Fibroblast of lung (primary cell): ENCODE measurements around the gene DESI1.

Source experiments
- EZH2 ChIP-seq: IDR thresholded peaks from 2 replicates; pipeline ENCODE4 v1.5.1; 2012; ENCODE audit warnings: low read length, control low read depth, mild to moderate bottlenecking; ENCODE audit errors: missing control alignments
- TF ChIP-seq, protein P1 (sequence below), 2 donors: IDR thresholded peaks in 1 of 2; conservative IDR thresholded peaks in 1 of 2; 1 replicate in 1 of 2; 2 replicates in 1 of 2; pipeline ENCODE4 v1.5.1; 2011 to 2012; ENCODE audit warnings: low read length in 2 of 2, control low read depth in 1 of 2, inconsistent platforms in 1 of 2, low read depth in 1 of 2, mild to moderate bottlenecking in 1 of 2

DNA sequence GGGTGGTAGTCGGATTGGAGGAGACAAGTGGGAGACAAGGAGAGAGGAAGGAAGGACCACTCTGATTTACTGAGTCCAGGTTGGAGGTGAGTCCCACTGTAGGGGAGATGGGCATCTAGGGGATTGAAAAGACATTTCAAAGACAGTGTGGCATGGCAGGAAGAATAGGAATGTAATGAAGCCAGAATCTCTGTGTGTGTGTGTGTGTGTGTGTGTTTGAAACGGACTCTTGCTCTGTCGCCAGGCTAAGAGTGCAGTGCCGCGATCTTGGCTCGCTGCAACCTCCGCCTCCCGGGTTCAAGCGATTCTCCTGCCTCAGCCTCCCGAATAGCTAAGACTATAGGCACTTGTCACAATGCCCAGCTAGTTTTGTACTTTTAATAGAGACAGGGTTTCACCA lies 64.3 kb downstream of the DESI1 start:
- TF ChIP-seq, protein P1, sequence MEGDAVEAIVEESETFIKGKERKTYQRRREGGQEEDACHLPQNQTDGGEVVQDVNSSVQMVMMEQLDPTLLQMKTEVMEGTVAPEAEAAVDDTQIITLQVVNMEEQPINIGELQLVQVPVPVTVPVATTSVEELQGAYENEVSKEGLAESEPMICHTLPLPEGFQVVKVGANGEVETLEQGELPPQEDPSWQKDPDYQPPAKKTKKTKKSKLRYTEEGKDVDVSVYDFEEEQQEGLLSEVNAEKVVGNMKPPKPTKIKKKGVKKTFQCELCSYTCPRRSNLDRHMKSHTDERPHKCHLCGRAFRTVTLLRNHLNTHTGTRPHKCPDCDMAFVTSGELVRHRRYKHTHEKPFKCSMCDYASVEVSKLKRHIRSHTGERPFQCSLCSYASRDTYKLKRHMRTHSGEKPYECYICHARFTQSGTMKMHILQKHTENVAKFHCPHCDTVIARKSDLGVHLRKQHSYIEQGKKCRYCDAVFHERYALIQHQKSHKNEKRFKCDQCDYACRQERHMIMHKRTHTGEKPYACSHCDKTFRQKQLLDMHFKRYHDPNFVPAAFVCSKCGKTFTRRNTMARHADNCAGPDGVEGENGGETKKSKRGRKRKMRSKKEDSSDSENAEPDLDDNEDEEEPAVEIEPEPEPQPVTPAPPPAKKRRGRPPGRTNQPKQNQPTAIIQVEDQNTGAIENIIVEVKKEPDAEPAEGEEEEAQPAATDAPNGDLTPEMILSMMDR (conservative IDR thresholded peaks at IDR 0.05 in 1 of 2, IDR thresholded peaks at IDR 0.05 in 1 of 2; ENCODE audit: low read depth in 1 of 2, low read length in 2 of 2) = no peak
- TF ChIP-seq EZH2 = no peak
